ENCODE measurements around the gene MACF1.
"Not testable (repeated sequence)": the region's sequence is repeated elsewhere in the genome, so short reads cannot be mapped to it uniquely, and the experiment has no call there.

The MACF1 gene

GRCh38 chr1:39462074-39462473 is 257.6 kb downstream of the MACF1 start:
- Histone ChIP-seq H3K9me3 (ENCODE audit: control insufficient read depth, low read length) (no peaks in the 10 kb centered on the region), H2BK120ac (ENCODE audit: low read depth, low read length) (no peak overlapping the region), H3K27me3 (ENCODE audit: control insufficient read depth in 1 of 2, insufficient read depth in 1 of 2, low read length in 2 of 2) (no peaks in the 10 kb centered on the region), H4K8ac (ENCODE audit: low read length) (no peak overlapping the region), H3K23ac (ENCODE audit: low read length in 2 of 2) (no peak overlapping the region), H3K4me2 (ENCODE audit: low read length, poor library complexity, severe bottlenecking) (no peak overlapping the region), H2AK5ac (ENCODE audit: low read length, severe bottlenecking) (no peak overlapping the region), H2BK5ac (ENCODE audit: low read depth, low read length, poor library complexity, severe bottlenecking) (no peak overlapping the region), H3K4ac (ENCODE audit: low read depth in 1 of 2, low read length in 2 of 2) (no peak overlapping the region), H3K4me1 (ENCODE audit: control insufficient read depth, insufficient read depth, low read depth, low read length) (no peaks in the 10 kb centered on the region), H2BK12ac (ENCODE audit: low read length in 2 of 2) (no peak overlapping the region), H2AFZ (ENCODE audit: low read depth, low read length) (no peak overlapping the region), H3K4me3 (ENCODE audit: insufficient read depth in 1 of 2, low read depth in 1 of 2, low read length in 2 of 2) (no peak overlapping the region), H3K79me1 (replicated peaks; ENCODE audit: low read length, poor library complexity, severe bottlenecking) (peaks cover 3% of the 10 kb centered on the region), H3K36me3 (ENCODE audit: control insufficient read depth in 1 of 2, insufficient read depth in 2 of 2, low read depth in 1 of 2, low read length in 2 of 2) (peaks cover 59 to 95% of the 10 kb centered on the region in 2 experiments), H3K14ac (ENCODE audit: low read length in 2 of 2) (no peak overlapping the region), H4K91ac (ENCODE audit: low read length) (no peak overlapping the region), H3K18ac (ENCODE audit: low read depth in 1 of 2, low read length in 2 of 2) (no peak overlapping the region), H3K27ac (ENCODE audit: low read length, poor library complexity, severe bottlenecking) (peak overlapping the region; percentile 4), H3K9ac (ENCODE audit: low read length) (no peak overlapping the region), H2BK15ac (ENCODE audit: low read depth, poor library complexity, severe bottlenecking) (no peak overlapping the region)
- WGBS, result 36% methylated on average over 1 of the region's 1 CpG
- peak; percentile 71 for DNase-seq

- Histone ChIP-seq H3K18ac (ENCODE audit: low read depth in 1 of 2, low read length in 2 of 2) (no peak overlapping the region), H3K4me1 (ENCODE audit: control insufficient read depth, insufficient read depth, low read depth, low read length) (no peaks in the 10 kb centered on the region), H2BK5ac (ENCODE audit: low read depth, low read length, poor library complexity, severe bottlenecking) (no peak overlapping the region), H2BK15ac (ENCODE audit: low read depth, poor library complexity, severe bottlenecking) (no peak overlapping the region), H3K36me3 (ENCODE audit: control insufficient read depth in 1 of 2, insufficient read depth in 2 of 2, low read depth in 1 of 2, low read length in 2 of 2) (peaks cover 48 to 95% of the 10 kb centered on the region in 2 experiments), H3K14ac (ENCODE audit: low read length in 2 of 2) (no peak overlapping the region), H3K27me3 (ENCODE audit: control insufficient read depth in 1 of 2, insufficient read depth in 1 of 2, low read length in 2 of 2) (no peaks in the 10 kb centered on the region), H4K8ac (ENCODE audit: low read length) (no peak overlapping the region), H2AFZ (ENCODE audit: low read depth, low read length) (no peak overlapping the region), H3K4me3 (ENCODE audit: insufficient read depth in 1 of 2, low read depth in 1 of 2, low read length in 2 of 2) (no peak overlapping the region), H3K23ac (ENCODE audit: low read length in 2 of 2) (no peak overlapping the region), H3K9me3 (ENCODE audit: control insufficient read depth, low read length) (no peaks in the 10 kb centered on the region), H2BK12ac (ENCODE audit: low read length in 2 of 2) (no peak overlapping the region), H3K27ac (ENCODE audit: low read length, poor library complexity, severe bottlenecking) (peak overlapping the region; percentile 28), H2AK5ac (ENCODE audit: low read length, severe bottlenecking) (no peak overlapping the region), H3K4ac (ENCODE audit: low read depth in 1 of 2, low read length in 2 of 2) (no peak overlapping the region), H3K4me2 (ENCODE audit: low read length, poor library complexity, severe bottlenecking) (no peak overlapping the region), H2BK120ac (ENCODE audit: low read depth, low read length) (no peak overlapping the region), H3K9ac (ENCODE audit: low read length) (peak overlapping the region; percentile 42), H3K79me1 (replicated peaks; ENCODE audit: low read length, poor library complexity, severe bottlenecking) (peaks cover 6% of the 10 kb centered on the region), H4K91ac (ENCODE audit: low read length) (no peak overlapping the region)
- 96% methylated on average over 3 of the region's 3 CpGs for WGBS
- no peak for DNase-seq
Observed at GRCh38 chr1:39466413-39467107, 262.1 kb downstream of the MACF1 start.

- not testable (repeated sequence) for H3K4me2 ChIP-seq (ENCODE audit: low read length, poor library complexity, severe bottlenecking)
- 94% methylated on average over 10 of the region's 16 CpGs for WGBS
Observed at GRCh38 chr1:39467108-39467720, 262.7 kb downstream of the MACF1 start.

GRCh38 chr1:39469150-39469549 is 264.7 kb downstream of the MACF1 start:
- H3K23ac ChIP-seq (ENCODE audit: low read length in 2 of 2), result no peak overlapping the region
- H3K9ac ChIP-seq (ENCODE audit: low read length), result no peak overlapping the region
- peaks cover 40 to 96% of the 10 kb centered on the region in 2 experiments for H3K36me3 ChIP-seq (ENCODE audit: control insufficient read depth in 1 of 2, insufficient read depth in 2 of 2, low read depth in 1 of 2, low read length in 2 of 2)
- no peak for DNase-seq
- no peak overlapping the region for H2BK15ac ChIP-seq (ENCODE audit: low read depth, poor library complexity, severe bottlenecking)
- H4K91ac ChIP-seq (ENCODE audit: low read length), result no peak overlapping the region
- H3K4me3 ChIP-seq (ENCODE audit: insufficient read depth in 1 of 2, low read depth in 1 of 2, low read length in 2 of 2), result no peak overlapping the region
- H3K4ac ChIP-seq (ENCODE audit: low read depth in 1 of 2, low read length in 2 of 2), result no peak overlapping the region
- H3K4me2 ChIP-seq (ENCODE audit: low read length, poor library complexity, severe bottlenecking), result no peak overlapping the region
- H3K14ac ChIP-seq (ENCODE audit: low read length in 2 of 2), result no peak overlapping the region
- H2AFZ ChIP-seq (ENCODE audit: low read depth, low read length), result no peak overlapping the region
- H2BK12ac ChIP-seq (ENCODE audit: low read length in 2 of 2), result no peak overlapping the region
- H3K4me1 ChIP-seq (ENCODE audit: control insufficient read depth, insufficient read depth, low read depth, low read length), result no peaks in the 10 kb centered on the region
- H3K27me3 ChIP-seq (ENCODE audit: control insufficient read depth in 1 of 2, insufficient read depth in 1 of 2, low read length in 2 of 2), result no peaks in the 10 kb centered on the region
- no peak overlapping the region for H3K18ac ChIP-seq (ENCODE audit: low read depth in 1 of 2, low read length in 2 of 2)
- WGBS, result 86% methylated on average over 3 of the region's 3 CpGs
- H2BK120ac ChIP-seq (ENCODE audit: low read depth, low read length), result no peak overlapping the region
- no peak overlapping the region for H2BK5ac ChIP-seq (ENCODE audit: low read depth, low read length, poor library complexity, severe bottlenecking)
- no peak overlapping the region for H2AK5ac ChIP-seq (ENCODE audit: low read length, severe bottlenecking)
- peaks cover 6% of the 10 kb centered on the region for H3K79me1 ChIP-seq (replicated peaks; ENCODE audit: low read length, poor library complexity, severe bottlenecking)
- H3K27ac ChIP-seq (ENCODE audit: low read length, poor library complexity, severe bottlenecking), result no peak overlapping the region
- no peak overlapping the region for H4K8ac ChIP-seq (ENCODE audit: low read length)
- no peaks in the 10 kb centered on the region for H3K9me3 ChIP-seq (ENCODE audit: control insufficient read depth, low read length)

More at GRCh38 chr1:39467108-39467720, 262.7 kb downstream of the MACF1 start:
- not testable (repeated sequence) for H2AFZ ChIP-seq (ENCODE audit: low read depth, low read length); H2BK120ac ChIP-seq (ENCODE audit: low read depth, low read length); H2BK15ac ChIP-seq (ENCODE audit: low read depth, poor library complexity, severe bottlenecking); H2AK5ac ChIP-seq (ENCODE audit: low read length, severe bottlenecking); DNase-seq; H3K27me3 ChIP-seq (ENCODE audit: control insufficient read depth in 1 of 2, insufficient read depth in 1 of 2, low read length in 2 of 2); H3K18ac ChIP-seq (ENCODE audit: low read depth in 1 of 2, low read length in 2 of 2); H3K4me3 ChIP-seq (ENCODE audit: insufficient read depth in 1 of 2, low read depth in 1 of 2, low read length in 2 of 2); H3K14ac ChIP-seq (ENCODE audit: low read length in 2 of 2); H3K27ac ChIP-seq (ENCODE audit: low read length, poor library complexity, severe bottlenecking); H3K4me1 ChIP-seq (ENCODE audit: control insufficient read depth, insufficient read depth, low read depth, low read length); H3K4ac ChIP-seq (ENCODE audit: low read depth in 1 of 2, low read length in 2 of 2); H4K91ac ChIP-seq (ENCODE audit: low read length); H3K9me3 ChIP-seq (ENCODE audit: control insufficient read depth, low read length); H3K23ac ChIP-seq (ENCODE audit: low read length in 2 of 2); H2BK5ac ChIP-seq (ENCODE audit: low read depth, low read length, poor library complexity, severe bottlenecking); H3K79me1 ChIP-seq (replicated peaks; ENCODE audit: low read length, poor library complexity, severe bottlenecking); H4K8ac ChIP-seq (ENCODE audit: low read length); H2BK12ac ChIP-seq (ENCODE audit: low read length in 2 of 2)
- H3K9ac ChIP-seq (ENCODE audit: low read length), result peak overlapping the region; percentile 42
- H3K36me3 ChIP-seq (ENCODE audit: control insufficient read depth in 1 of 2, insufficient read depth in 2 of 2, low read depth in 1 of 2, low read length in 2 of 2), result peaks cover 49 to 97% of the 10 kb centered on the region in 2 experiments

Measured in mesenchymal stem cell (in vitro differentiated cells and primary cell).